ENCODE results near the gene FGF9. TPM values are rescaled to one million over a fixed set of nuclear protein-coding genes. Genes with fewer than 3 reads are reported as not detected.

Gene FGF9
- total and polyA plus RNA-seq, 10 of the 15 experiments (the other 5 are each of a cell fraction or from before 2014, with no cell fraction given): 0.05 to 1.5 (median 0.83) TPM

- in situ Hi-C loops (cut with MboI) (no loop called here), intact Hi-C loops (cut with micrococcal nuclease; ENCODE audit: unreplicated experiment) (loop anchor here (5.0 kb wide), 2 partner anchors 388 to 443 kb away; no protein-coding TSS in a partner anchor)
- SMC1A ChIA-PET (ENCODE audit: uncharacterized antibody, unreplicated experiment): no interaction called here
- RAD21 ChIA-PET (ENCODE audit: unreplicated experiment): no interaction called here
- Histone ChIP-seq H4K20me1 (ENCODE audit: control insufficient read depth, insufficient read depth) (no peaks in the 10 kb centered on the region), H3K36me3 (ENCODE audit: control insufficient read depth in 2 of 2, insufficient read depth in 2 of 2, low read length in 1 of 2) (no peaks in the 10 kb centered on the region), H3K9me3 (replicated peaks; ENCODE audit: control insufficient read depth, insufficient read depth, low read length) (no peaks in the 10 kb centered on the region), H3K9ac (ENCODE audit: control insufficient read depth, insufficient read depth, low read length) (no peak overlapping the region; the same call in 1 of the 2 replicates), H3K4me3 (peak overlapping the region; percentile 86), H3K4me1 (ENCODE audit: control insufficient read depth, insufficient read depth, low read length) (peaks cover 20% of the 10 kb centered on the region), H3K4me2 (ENCODE audit: control insufficient read depth, insufficient read depth) (peak overlapping the region; percentile 81), H3K27me3 (replicated peaks in 1 of 2; ENCODE audit: control insufficient read depth in 2 of 2, insufficient read depth in 2 of 2, low read length in 1 of 2) (peaks cover 10 to 38% of the 10 kb centered on the region in 2 experiments), H2AFZ (ENCODE audit: control insufficient read depth, low read depth, low read length) (peak overlapping the region; percentile 67), H3K79me2 (ENCODE audit: control insufficient read depth, insufficient read depth, low read length) (no peaks in the 10 kb centered on the region), H3K27ac (ENCODE audit: control insufficient read depth, insufficient read depth) (no peak overlapping the region)
- no peak for FAIRE-seq
- peak; percentile 52 for ATAC-seq
- no peak for DNase-seq (ENCODE audit: low read depth, low spot score)
- POLR2A ChIA-PET: interaction anchor here (0.6 kb wide), 1 partner anchor 141 kb away, joined by 3 read pairs; no protein-coding TSS in a partner anchor
- CTCF ChIA-PET: interaction anchor here (1.1 kb wide), 1 partner anchor 36 kb away, joined by 4 read pairs; no protein-coding TSS in a partner anchor
- whole genome bisulfite sequencing (ENCODE audit: insufficient coverage, insufficient replicate concordance, low lambda C conversion rate, missing lambda C conversion rate): 4% methylated on average over 24 of the region's 77 CpGs
- BruUV-seq (replicated peaks): no TSS peak
- TF ChIP-seq FOXM1 (IDR thresholded peaks at IDR 0.05; ENCODE audit: low read depth, low read length) (no peak), SMARCA5 (IDR thresholded peaks at IDR 0.05) (peak; percentile 72; the same call in 1 of the 2 replicates), RB1 (IDR thresholded peaks at IDR 0.05; ENCODE audit: borderline replicate concordance) (no peak), SUPT20H (IDR thresholded peaks at IDR 0.05; ENCODE audit: borderline replicate concordance, control insufficient read depth, low read depth, low read length) (no peak), DPF2 (IDR thresholded peaks at IDR 0.05) (0 out of 2 replicates have a peak, but pooled peaks have one; percentile 30), E2F8 (IDR thresholded peaks at IDR 0.05; ENCODE audit: low read depth, partially characterized antibody) (no peak), RUNX3 (IDR thresholded peaks at IDR 0.05; ENCODE audit: low read length) (0 out of 2 replicates have a peak, but pooled peaks have one; percentile 24), RCOR1 (conservative IDR thresholded peaks at IDR 0.05; ENCODE audit: low read depth, low read length) (no peak), ATF3 (IDR thresholded peaks at IDR 0.05; ENCODE audit: borderline replicate concordance, extremely low read depth, low read depth, low read length) (no peak), PBX3 (IDR thresholded peaks at IDR 0.05; ENCODE audit: insufficient replicate concordance, low read depth, low read length) (no peak), TBL1XR1 (IDR thresholded peaks at IDR 0.05; ENCODE audit: low read depth, low read length) (no peak), IKZF1 (conservative IDR thresholded peaks at IDR 0.05) (peak; percentile 6; the same call in 1 of the 2 replicates), ZNF217 (IDR thresholded peaks at IDR 0.05) (peak; percentile 53; the same call in 1 of the 2 replicates), PAX5 (IDR thresholded peaks at IDR 0.05; ENCODE audit: borderline replicate concordance, low read depth, low read length) (no peak), BHLHE40 (IDR thresholded peaks at IDR 0.05; ENCODE audit: borderline replicate concordance in 1 of 2, low read depth in 2 of 2, low read length in 1 of 2) (peak in 1 of 2 experiments; percentile 83; a peak in 2 of 4 replicates), EGR1 (IDR thresholded peaks at IDR 0.05; ENCODE audit: borderline replicate concordance in 1 of 2, low read depth in 2 of 2, low read length in 2 of 2) (no peak; a peak in 1 of 3 replicates), STAT1 (conservative IDR thresholded peaks at IDR 0.05) (no peak), NR2F1 (conservative IDR thresholded peaks at IDR 0.05) (peak; percentile 49; the same call in 1 of the 2 replicates), ZSCAN29 (IDR thresholded peaks at IDR 0.05) (no peak), PAX8 (IDR thresholded peaks at IDR 0.05) (no peak), BCL11A (IDR thresholded peaks at IDR 0.05; ENCODE audit: low read depth, low read length) (no peak)
Observed at GRCh38 chr13:21673789-21674489, 3.1 kb downstream of the FGF9 start.

Measured in GM12878 (cell line).